HUES48 (cell line): Measurements from ENCODE around the gene NLRX1.

ENCODE experiments used
- H3K27ac ChIP-seq: one replicate; pipeline ENCODE4 v1.7.0; 2013; ENCODE audit warnings: low read depth, low read length, inconsistent platforms
- H3K27me3 ChIP-seq: 2 replicates; pipeline ENCODE4 v1.6.1; 2013; ENCODE audit warnings: mild to moderate bottlenecking, low read length; ENCODE audit not compliant: control insufficient read depth, insufficient read depth
- H3K36me3 ChIP-seq: 2 replicates; pipeline ENCODE4 v1.6.1; 2013; ENCODE audit warnings: low read length; ENCODE audit not compliant: control insufficient read depth, insufficient read depth
- H3K4me1 ChIP-seq: 2 replicates; pipeline ENCODE4 v1.6.1; 2013; ENCODE audit warnings: mild to moderate bottlenecking, low read length; ENCODE audit not compliant: control insufficient read depth, insufficient read depth
- H3K4me3 ChIP-seq: 2 replicates; pipeline ENCODE4 v1.5.1; 2013; ENCODE audit warnings: mild to moderate bottlenecking, low read depth, low read length
- H3K9ac ChIP-seq: 2 replicates; pipeline ENCODE4 v1.6.1; 2013; ENCODE audit warnings: mild to moderate bottlenecking, low read depth, low read length, moderate library complexity
- H3K9me3 ChIP-seq: 2 replicates; pipeline ENCODE4 v1.6.1; 2013; ENCODE audit warnings: low read length; ENCODE audit not compliant: control insufficient read depth, insufficient read depth

Gene NLRX1, protein sequence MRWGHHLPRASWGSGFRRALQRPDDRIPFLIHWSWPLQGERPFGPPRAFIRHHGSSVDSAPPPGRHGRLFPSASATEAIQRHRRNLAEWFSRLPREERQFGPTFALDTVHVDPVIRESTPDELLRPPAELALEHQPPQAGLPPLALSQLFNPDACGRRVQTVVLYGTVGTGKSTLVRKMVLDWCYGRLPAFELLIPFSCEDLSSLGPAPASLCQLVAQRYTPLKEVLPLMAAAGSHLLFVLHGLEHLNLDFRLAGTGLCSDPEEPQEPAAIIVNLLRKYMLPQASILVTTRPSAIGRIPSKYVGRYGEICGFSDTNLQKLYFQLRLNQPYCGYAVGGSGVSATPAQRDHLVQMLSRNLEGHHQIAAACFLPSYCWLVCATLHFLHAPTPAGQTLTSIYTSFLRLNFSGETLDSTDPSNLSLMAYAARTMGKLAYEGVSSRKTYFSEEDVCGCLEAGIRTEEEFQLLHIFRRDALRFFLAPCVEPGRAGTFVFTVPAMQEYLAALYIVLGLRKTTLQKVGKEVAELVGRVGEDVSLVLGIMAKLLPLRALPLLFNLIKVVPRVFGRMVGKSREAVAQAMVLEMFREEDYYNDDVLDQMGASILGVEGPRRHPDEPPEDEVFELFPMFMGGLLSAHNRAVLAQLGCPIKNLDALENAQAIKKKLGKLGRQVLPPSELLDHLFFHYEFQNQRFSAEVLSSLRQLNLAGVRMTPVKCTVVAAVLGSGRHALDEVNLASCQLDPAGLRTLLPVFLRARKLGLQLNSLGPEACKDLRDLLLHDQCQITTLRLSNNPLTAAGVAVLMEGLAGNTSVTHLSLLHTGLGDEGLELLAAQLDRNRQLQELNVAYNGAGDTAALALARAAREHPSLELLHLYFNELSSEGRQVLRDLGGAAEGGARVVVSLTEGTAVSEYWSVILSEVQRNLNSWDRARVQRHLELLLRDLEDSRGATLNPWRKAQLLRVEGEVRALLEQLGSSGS

GRCh38 chr11:119168471-119169281 lies at the start of gene NLRX1:
TSS of gene NLRX1 (plus strand) at chr11:119168725. CDS start at chr11:119171404, 2,679 bp downstream.
- H3K27ac ChIP-seq = peak within 1 kb of the TSS; percentile 92

DNA sequence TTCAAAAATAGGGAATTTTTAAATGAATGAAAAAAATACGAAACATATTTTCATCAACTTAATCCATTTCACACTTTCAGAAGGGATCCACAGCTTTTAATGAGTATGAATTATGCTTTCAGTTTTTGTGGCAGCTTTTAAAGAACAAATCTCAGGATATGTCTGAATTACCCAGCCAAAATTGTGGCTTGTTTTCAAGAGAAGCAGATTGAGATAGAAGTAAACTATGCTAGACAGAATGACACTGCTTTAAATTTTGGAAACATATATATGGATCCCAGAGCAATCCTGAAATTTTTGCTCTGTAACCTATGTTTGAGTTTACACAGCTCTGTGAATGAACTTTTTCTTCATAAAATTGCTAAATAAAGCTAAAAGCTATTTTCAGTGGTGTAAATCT lies 49.6 kb upstream of the NLRX1 start:
- Histone ChIP-seq H3K36me3 (peaks cover 8% of the 10 kb centered on the region), H3K27ac (no peak overlapping the region), H3K4me1 (peaks cover 9% of the 10 kb centered on the region), H3K9me3 (no peaks in the 10 kb centered on the region), H3K4me3 (no peak overlapping the region), H3K9ac (no peak overlapping the region), H3K27me3 (no peaks in the 10 kb centered on the region)

More at GRCh38 chr11:119168471-119169281, at the start of gene NLRX1:
- Histone ChIP-seq H3K4me1 (no peaks in the 10 kb centered on the region), H3K27me3 (no peaks in the 10 kb centered on the region), H3K9me3 (no peaks in the 10 kb centered on the region), H3K36me3 (no peaks in the 10 kb centered on the region), H3K9ac (peak within 1 kb of the TSS; percentile 81), H3K4me3 (peak within 1 kb of the TSS; percentile 70)

DNA sequence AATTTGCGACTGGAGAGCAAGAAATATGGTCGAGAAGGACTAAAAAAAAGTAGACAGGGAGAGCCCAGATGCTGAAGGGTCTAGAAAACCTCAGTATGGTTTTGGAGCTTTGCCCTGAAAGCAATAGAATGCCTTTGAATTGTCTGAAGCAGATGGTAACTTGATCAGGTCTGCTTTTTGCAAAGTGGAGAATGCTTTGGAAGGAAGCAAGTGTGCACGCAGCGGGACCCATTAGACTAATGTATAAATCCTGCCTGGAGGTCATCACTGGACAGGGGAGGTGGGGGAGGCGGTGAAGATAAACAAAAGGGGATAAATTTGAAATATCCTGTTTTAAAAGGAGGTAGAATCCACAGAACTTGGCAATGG lies 47.9 kb upstream of the NLRX1 start:
- H3K36me3 ChIP-seq = peaks cover 13% of the 10 kb centered on the region
- H3K4me3 ChIP-seq = peak overlapping the region; percentile 66
- peaks cover 9% of the 10 kb centered on the region for H3K4me1 ChIP-seq
- no peaks in the 10 kb centered on the region for H3K9me3 ChIP-seq
- H3K27me3 ChIP-seq = no peaks in the 10 kb centered on the region
- peak overlapping the region; percentile 66 for H3K9ac ChIP-seq
- peak overlapping the region; percentile 33 for H3K27ac ChIP-seq

DNA sequence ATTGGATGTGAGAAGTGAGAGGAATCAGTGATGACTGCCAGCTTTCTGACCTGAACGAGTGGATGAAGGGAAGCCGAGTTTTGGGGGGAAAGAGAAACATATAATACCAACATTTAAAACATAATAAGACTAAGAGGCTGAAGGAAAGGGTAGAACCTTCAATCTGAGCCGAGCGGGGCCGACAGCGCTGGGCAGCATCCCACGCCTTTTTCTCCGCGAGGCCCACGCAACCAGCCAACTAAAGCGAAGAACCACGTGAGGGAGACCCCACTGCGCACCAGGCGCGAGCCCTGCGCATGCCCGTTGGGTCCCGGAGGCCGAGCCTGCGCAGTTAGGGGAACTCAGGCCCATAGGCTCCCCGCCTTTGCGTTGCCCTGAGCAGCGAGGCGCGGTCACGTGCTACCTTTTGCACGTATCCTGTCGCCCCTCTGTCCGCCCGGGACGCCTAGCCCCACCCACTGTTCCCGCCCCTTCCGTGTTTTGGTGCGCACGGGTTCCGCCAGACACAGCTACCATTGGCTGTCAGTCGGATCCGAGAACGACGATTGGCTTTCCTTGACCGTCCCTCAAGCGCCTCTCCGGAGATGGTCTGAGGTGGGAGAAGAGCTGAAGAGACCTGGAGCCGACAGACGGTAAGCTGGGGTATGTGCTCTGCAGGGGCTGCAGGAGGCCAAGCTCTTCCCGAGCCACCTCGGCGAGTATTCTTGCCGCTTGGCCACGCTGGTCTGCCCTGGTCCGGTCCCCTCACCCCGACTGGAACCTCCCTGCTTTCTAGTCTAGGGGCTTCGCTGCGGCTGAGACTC lies 47.3 kb upstream of the NLRX1 start, which contains the start of gene HINFP:
Gene HINFP (plus strand): TSS at position 573 of the 803 bp plus-strand sequence. CDS start 5,365 bp downstream, outside the sequence.
- Histone ChIP-seq H3K27ac (peak within 1 kb of the TSS; percentile 66), H3K4me1 (peaks cover 9% of the 10 kb centered on the region), H3K4me3 (peak within 1 kb of the TSS; percentile 83), H3K9me3 (no peaks in the 10 kb centered on the region), H3K36me3 (peaks cover 13% of the 10 kb centered on the region), H3K9ac (peak within 1 kb of the TSS; percentile 66), H3K27me3 (no peaks in the 10 kb centered on the region)

DNA sequence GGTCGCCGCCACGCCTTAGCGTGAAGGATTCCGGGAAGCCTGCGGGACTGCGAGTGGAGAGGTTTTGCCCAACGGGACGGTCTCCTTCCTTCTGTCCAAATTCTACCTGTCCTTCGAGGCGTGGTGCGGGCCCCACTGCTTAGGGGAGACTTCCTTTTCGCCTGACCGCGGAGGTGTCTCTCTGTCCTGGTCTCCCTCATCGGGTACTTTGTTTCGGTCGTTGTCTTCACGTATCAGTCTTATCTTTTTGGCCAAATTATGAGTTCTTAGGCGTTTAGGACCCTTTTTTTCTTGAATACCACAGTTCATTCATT lies 46.8 kb upstream of the NLRX1 start:
- no peaks in the 10 kb centered on the region for H3K9me3 ChIP-seq
- H3K9ac ChIP-seq = peak overlapping the region; percentile 65
- H3K27me3 ChIP-seq = no peaks in the 10 kb centered on the region
- H3K27ac ChIP-seq = peak overlapping the region; percentile 66
- H3K36me3 ChIP-seq = peaks cover 13% of the 10 kb centered on the region
- H3K4me3 ChIP-seq = peak overlapping the region; percentile 83
- peaks cover 9% of the 10 kb centered on the region for H3K4me1 ChIP-seq

DNA sequence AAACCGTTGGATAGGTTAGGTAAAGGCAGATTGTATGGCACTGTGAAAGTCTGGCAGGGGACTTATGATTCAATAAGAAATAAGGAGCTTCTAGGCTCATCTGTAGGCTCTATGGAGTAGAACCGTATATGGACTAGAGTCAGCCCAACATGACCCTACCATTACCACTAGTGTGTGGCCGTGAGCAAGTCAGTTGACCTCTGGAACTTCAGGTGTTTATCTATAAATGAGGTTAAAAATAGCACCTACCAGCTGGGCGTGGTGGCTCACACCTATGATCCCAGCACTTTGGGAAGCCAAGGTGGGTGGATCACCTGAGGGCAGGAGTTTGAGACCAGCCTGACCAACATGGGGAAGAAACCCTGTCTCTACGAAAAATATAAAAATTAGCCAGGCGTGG lies 42.7 kb upstream of the NLRX1 start:
- Histone ChIP-seq H3K4me3 (no peak overlapping the region), H3K27me3 (no peaks in the 10 kb centered on the region), H3K9ac (no peak overlapping the region), H3K9me3 (no peaks in the 10 kb centered on the region), H3K4me1 (peaks cover 5% of the 10 kb centered on the region), H3K27ac (no peak overlapping the region), H3K36me3 (peaks cover 32% of the 10 kb centered on the region)

- Histone ChIP-seq H3K9me3 (no peaks in the 10 kb centered on the region), H3K4me1 (peaks cover 5% of the 10 kb centered on the region), H3K27me3 (no peaks in the 10 kb centered on the region), H3K9ac (no peak overlapping the region), H3K27ac (no peak overlapping the region), H3K4me3 (no peak overlapping the region), H3K36me3 (peaks cover 42% of the 10 kb centered on the region)
Observed at GRCh38 chr11:119126675-119127268, 41.8 kb upstream of the NLRX1 start.

DNA sequence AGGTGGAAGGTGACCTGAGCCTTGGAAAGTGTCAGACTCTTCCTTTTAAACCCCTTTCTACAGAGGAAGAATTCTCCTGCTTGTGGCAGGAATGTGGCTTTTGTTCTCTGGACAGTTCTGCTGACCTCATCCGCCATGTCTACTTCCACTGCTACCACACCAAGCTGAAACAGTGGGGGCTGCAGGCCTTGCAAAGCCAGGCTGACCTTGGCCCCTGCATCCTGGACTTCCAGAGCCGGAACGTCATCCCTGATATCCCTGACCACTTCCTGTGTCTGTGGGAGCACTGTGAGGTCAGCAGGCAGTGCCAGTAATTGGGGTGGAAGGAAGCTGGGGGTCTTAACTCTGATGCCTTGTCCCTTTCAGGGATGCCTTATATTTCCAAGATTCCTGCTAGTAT lies 37.9 kb upstream of the NLRX1 start:
- no peak overlapping the region for H3K9ac ChIP-seq
- H3K9me3 ChIP-seq = no peaks in the 10 kb centered on the region
- H3K36me3 ChIP-seq = peaks cover 59% of the 10 kb centered on the region
- H3K27ac ChIP-seq = no peak overlapping the region
- no peaks in the 10 kb centered on the region for H3K27me3 ChIP-seq
- no peak overlapping the region for H3K4me3 ChIP-seq
- H3K4me1 ChIP-seq = no peaks in the 10 kb centered on the region

GRCh38 chr11:119134389-119134978 lies 34.0 kb upstream of the NLRX1 start:
- no peaks in the 10 kb centered on the region for H3K4me1 ChIP-seq
- no peak overlapping the region for H3K9ac ChIP-seq
- H3K9me3 ChIP-seq = no peaks in the 10 kb centered on the region
- no peak overlapping the region for H3K27ac ChIP-seq
- H3K4me3 ChIP-seq = no peak overlapping the region
- H3K27me3 ChIP-seq = no peaks in the 10 kb centered on the region
- H3K36me3 ChIP-seq = peaks cover 51% of the 10 kb centered on the region
